Breast epithelium (tissue), 4 donors: ENCODE data around the gene ZNF664. TPM values are rescaled to one million over a fixed set of nuclear protein-coding genes. Genes with fewer than 3 reads are reported as not detected.

ENCODE experiments used
- DNase-seq, 2 donors: peaks; one replicate each; pipeline ENCODE4 v3.0.0-alpha.2; 2019; ENCODE audit warnings: low spot score in 2 of 2
- H3K27ac ChIP-seq, 2 donors: fragments of 200-600 bp; sonication (generic) in 1 of 2; one replicate each; pipeline ENCODE4 v1.5.1; 2016 to 2019; ENCODE audit warnings: mild to moderate bottlenecking in 1 of 2
- H3K27me3 ChIP-seq, 2 donors: fragments of 200-600 bp; sonication (generic) in 1 of 2; one replicate each; pipeline versions ENCODE4 v1.5.1 to v1.6.0; 2017 to 2019; ENCODE audit warnings: control low read depth in 1 of 2, mild to moderate bottlenecking in 1 of 2
- H3K36me3 ChIP-seq: fragments of 200-600 bp; one replicate; pipeline ENCODE4 v1.5.1; 2019
- H3K4me1 ChIP-seq, 2 donors: fragments of 200-600 bp; sonication (generic); one replicate each; pipeline ENCODE4 v1.5.1; 2016 to 2019; ENCODE audit warnings: control low read depth in 1 of 2
- H3K4me3 ChIP-seq, 3 donors: fragments of 200-600 bp; sonication (generic); 1 replicate in 2 of 3; 2 replicates in 1 of 3; pipeline ENCODE4 v1.5.1; 2016 to 2019; ENCODE audit warnings: mild to moderate bottlenecking in 3 of 3, moderate library complexity in 2 of 3
- H3K9me3 ChIP-seq, 2 donors: fragments of 200-600 bp; sonication (generic) in 1 of 2; one replicate each; pipeline ENCODE4 v1.5.1; 2016 to 2019; ENCODE audit warnings: control low read depth in 1 of 2
- POLR2A ChIP-seq: fragments of 450-650 bp; IDR thresholded peaks from one replicate; pipeline ENCODE4 v1.6.1; 2016; ENCODE audit warnings: antibody characterized with exemption, mild to moderate bottlenecking, moderate library complexity
- POLR2AphosphoS5 ChIP-seq, 3 donors: sonication (generic); formaldehyde crosslinking; IDR thresholded peaks; one replicate each; pipeline ENCODE4 v1.6.1; 2017; ENCODE audit warnings: antibody characterized with exemption in 3 of 3
- intact Hi-C: fragments of 100-400 bp; cut with DNase I; formaldehyde crosslinking; loops from one replicate; pipeline ENCODE4 v1.15.1; 2023; ENCODE audit warnings: low total_unique reads
- total RNA-seq, 3 donors: library from RNA; depleted of rRNA; stranded (reverse); fragments of >200 nt; gene quantifications; one replicate each; pipeline ENCODE4 v1.1.0, GENCODE V29; 2016
- TF ChIP-seq, protein P1 (sequence below), 3 donors: fragments of 450-650 bp; IDR thresholded peaks; one replicate each; pipeline ENCODE4 v1.5.1; 2016 to 2017; ENCODE audit warnings: antibody characterized with exemption in 3 of 3, mild to moderate bottlenecking in 3 of 3, moderate library complexity in 3 of 3

Gene ZNF664
- total RNA-seq, 3 donors from 2014 or later, result 78.3 to 113 (median 97.8) TPM

DNA sequence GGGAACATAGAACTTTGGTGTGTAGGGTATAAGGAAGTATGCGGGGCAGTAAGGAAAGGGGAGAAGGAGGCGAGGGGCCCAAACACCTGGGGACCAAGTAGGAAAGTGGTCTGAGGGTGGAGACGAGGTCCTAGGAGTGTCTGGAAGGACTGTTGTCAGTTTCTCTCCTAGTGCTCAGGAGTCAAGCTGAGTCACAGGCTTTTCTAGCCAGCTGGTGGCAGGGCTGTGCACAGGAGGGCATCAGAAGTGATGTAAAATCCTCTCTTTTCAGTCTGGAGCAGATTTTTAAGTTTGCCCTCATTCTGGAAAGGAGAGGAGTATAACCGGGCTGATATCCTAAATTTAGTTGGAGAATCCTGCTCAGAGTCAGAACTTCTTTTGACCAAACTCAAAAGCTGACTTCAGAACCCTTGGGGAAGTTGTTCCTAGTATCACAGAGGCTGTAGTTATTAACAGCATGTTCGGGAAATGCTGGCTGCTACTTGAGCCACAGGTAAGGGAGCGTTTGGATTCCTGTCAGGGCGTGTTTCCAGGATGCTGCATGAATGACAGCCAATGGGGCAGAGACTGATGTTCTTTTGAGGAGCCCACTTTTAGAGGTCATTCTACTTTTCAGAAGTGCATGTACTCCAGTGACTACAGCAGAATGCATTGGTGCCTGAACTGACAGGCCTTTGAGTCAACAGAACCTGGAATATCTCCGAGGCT lies 19.3 kb downstream of the ZNF664 start:
- no peaks in the 10 kb centered on the region for H3K36me3 ChIP-seq
- intact Hi-C loops, result no loop called here
- no peaks in the 10 kb centered on the region for H3K9me3 ChIP-seq
- peaks cover 0 to 22% of the 10 kb centered on the region in 2 donors for H3K4me1 ChIP-seq
- H3K27me3 ChIP-seq, result no peaks in the 10 kb centered on the region
- TF ChIP-seq, protein P1, sequence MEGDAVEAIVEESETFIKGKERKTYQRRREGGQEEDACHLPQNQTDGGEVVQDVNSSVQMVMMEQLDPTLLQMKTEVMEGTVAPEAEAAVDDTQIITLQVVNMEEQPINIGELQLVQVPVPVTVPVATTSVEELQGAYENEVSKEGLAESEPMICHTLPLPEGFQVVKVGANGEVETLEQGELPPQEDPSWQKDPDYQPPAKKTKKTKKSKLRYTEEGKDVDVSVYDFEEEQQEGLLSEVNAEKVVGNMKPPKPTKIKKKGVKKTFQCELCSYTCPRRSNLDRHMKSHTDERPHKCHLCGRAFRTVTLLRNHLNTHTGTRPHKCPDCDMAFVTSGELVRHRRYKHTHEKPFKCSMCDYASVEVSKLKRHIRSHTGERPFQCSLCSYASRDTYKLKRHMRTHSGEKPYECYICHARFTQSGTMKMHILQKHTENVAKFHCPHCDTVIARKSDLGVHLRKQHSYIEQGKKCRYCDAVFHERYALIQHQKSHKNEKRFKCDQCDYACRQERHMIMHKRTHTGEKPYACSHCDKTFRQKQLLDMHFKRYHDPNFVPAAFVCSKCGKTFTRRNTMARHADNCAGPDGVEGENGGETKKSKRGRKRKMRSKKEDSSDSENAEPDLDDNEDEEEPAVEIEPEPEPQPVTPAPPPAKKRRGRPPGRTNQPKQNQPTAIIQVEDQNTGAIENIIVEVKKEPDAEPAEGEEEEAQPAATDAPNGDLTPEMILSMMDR (IDR thresholded peaks at IDR 0.05), result no peak
- TF ChIP-seq POLR2A, result no peak
- TF ChIP-seq POLR2AphosphoS5 (IDR thresholded peaks at IDR 0.05), result no peak
- peak overlapping the region; percentile 70 to 79 for H3K27ac ChIP-seq
- no peak for DNase-seq
- no peak overlapping the region for H3K4me3 ChIP-seq

DNA sequence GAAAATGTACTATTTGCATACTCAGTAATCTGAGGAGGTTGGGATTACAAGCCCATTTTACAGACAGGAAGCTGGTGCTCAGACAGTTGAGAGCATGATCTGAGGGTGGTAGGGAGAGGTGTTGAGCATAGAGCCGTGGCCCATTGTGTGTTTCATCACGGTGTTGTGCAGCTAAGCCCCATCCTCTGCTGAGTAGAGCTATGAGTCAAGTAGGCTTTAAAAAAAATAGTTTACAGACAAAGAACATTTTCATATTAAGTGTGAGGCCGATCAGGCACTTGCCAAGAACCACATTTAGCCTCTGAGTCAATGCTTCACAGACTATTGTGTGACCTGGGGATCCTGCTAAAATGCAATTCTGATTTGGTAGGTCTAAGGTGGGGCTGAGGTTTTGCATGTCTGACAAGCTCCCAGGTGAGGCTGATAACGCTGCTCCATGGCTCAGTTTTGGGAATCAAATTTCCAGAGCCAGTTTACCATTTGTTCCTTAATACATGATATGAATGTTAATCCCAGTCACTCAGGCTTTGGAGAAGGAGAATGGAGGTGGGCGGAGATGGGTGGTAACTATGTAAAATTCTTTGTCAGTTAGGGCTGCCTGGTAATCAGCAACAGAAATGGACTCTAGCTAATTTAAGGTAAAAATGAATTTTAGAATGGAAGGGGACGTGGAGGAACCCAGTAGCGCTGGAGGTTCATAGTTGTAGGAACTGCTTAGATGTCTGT lies 22.2 kb downstream of the ZNF664 start:
- H3K4me1 ChIP-seq, result peaks cover 0 to 15% of the 10 kb centered on the region in 2 donors
- TF ChIP-seq POLR2AphosphoS5 (IDR thresholded peaks at IDR 0.05), result no peak
- no peak for TF ChIP-seq POLR2A
- TF ChIP-seq, protein P1 (IDR thresholded peaks at IDR 0.05), result no peak
- H3K9me3 ChIP-seq, result no peaks in the 10 kb centered on the region
- no peaks in the 10 kb centered on the region for H3K27me3 ChIP-seq
- intact Hi-C loops, result no loop called here
- no peak for DNase-seq
- H3K27ac ChIP-seq, result peak overlapping the region in 1 of 2 donors; percentile 10
- H3K36me3 ChIP-seq, result no peaks in the 10 kb centered on the region
- no peak overlapping the region for H3K4me3 ChIP-seq

DNA sequence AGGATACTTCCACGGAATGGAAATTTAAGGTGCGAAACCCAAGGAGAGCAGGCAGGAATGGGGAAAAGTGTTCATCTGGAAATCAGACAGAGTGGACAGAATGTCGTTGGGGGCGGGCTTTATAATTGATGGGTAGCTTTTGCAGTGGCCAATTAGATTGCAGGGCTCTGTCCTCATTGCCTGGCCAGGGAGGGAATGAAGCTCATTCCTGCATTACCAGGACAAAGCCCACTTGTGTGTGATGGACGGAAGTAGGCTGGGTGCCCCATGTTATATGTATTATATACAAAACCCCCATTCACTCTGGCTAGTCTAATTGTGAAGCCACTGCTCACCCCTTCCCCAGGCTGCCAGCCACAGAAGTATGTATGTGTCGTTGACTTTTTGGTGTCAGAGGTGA lies 23.6 kb downstream of the ZNF664 start:
- TF ChIP-seq, protein P1 (IDR thresholded peaks at IDR 0.05), result no peak
- TF ChIP-seq POLR2AphosphoS5 (IDR thresholded peaks at IDR 0.05) (no peak), POLR2A (no peak)
- DNase-seq, result no peak
- no peak overlapping the region for H3K4me3 ChIP-seq
- no peaks in the 10 kb centered on the region for H3K9me3 ChIP-seq
- no peaks in the 10 kb centered on the region for H3K36me3 ChIP-seq
- no peaks in the 10 kb centered on the region for H3K27me3 ChIP-seq
- H3K4me1 ChIP-seq, result peaks cover 0 to 6% of the 10 kb centered on the region in 2 donors
- H3K27ac ChIP-seq, result no peak overlapping the region
- intact Hi-C loops, result no loop called here

DNA sequence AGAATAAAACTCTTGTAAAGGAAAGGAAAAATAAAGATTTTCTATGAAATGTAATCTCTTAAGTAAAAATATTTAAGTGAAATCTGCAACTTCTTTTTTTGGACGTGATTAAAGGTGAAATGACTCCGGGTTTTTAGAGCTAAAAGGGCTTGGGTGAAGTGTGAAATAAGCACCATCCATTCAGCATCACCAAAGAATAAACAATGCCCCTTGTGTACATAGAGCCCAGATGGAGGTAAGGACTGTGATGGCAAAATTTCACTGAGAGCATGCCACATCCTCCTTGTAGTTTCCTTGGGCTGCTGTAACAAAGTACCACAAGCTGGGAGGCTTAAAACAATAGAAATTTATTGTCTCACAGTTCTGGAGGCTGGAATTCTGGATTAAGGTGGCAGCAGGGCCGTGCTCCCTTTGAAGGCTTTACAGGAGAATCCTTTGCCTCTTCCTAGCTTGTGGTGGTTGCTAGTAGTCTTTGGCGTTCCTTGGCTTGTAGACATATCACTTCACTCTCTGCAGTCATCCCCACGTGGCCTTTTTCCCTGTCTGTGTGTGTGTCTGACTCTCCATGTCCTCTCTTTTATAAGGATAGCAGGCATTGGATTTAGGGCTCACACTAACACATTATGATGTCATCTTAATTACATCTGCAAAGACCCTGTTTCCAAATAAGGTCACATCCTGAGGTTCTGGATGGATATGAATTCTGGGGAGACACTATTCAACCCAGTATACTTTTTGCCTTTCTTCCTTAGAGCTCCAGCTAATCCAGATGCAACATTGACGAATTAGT lies 24.2 kb downstream of the ZNF664 start:
- H3K9me3 ChIP-seq, result no peaks in the 10 kb centered on the region
- TF ChIP-seq POLR2AphosphoS5 (IDR thresholded peaks at IDR 0.05) (no peak), POLR2A (no peak)
- TF ChIP-seq, protein P1 (IDR thresholded peaks at IDR 0.05), result no peak
- no peak for DNase-seq

More for the DNA sequence above, 24.2 kb downstream of the ZNF664 start:
- Histone ChIP-seq H3K36me3 (no peaks in the 10 kb centered on the region), H3K4me1 (no peaks in the 10 kb centered on the region), H3K4me3 (no peak overlapping the region), H3K27me3 (no peaks in the 10 kb centered on the region), H3K27ac (peak overlapping the region in 1 of 2 donors; percentile 40)
- intact Hi-C loops, result no loop called here
